IMR-90 (cell line): ENCODE results near the gene ARNT2. TPM values are rescaled to one million over a fixed set of nuclear protein-coding genes. Genes with fewer than 3 reads are reported as not detected.
A peak's percentile ranks its signal among the peaks of the same experiment; 100 is the strongest.

Experiments
- ATAC-seq: fragments of 200-7000 bp; cut with Tn5 transposase; 2 replicates; pipeline ENCODE4 v1.9.1; 2020; ENCODE audit warnings: low read depth, mild to moderate bottlenecking, moderate library complexity
- BruUV-seq: library from RNA; stranded (reverse); fragments of 400-500 nt; replicated peaks from 2 replicates; lab custom pipeline; 2021; lab: Mats Ljungman, UMichigan
- CTCF ChIA-PET: fragments of 300-600 bp; formaldehyde crosslinking; extraction: SDS; loops from one replicate; lab custom pipeline; 2021; ENCODE audit warnings: antibody characterized with exemption; lab: Yijun Ruan, JAX
- POLR2A ChIA-PET: fragments of 300-600 bp; sonication (Branson Sonifier 250); formaldehyde crosslinking; loops from one replicate; lab custom pipeline; 2022; ENCODE audit warnings: antibody characterized with exemption; ENCODE audit not compliant: unreplicated experiment; lab: Charles Lee
- DNase-seq: peaks from one replicate; pipeline ENCODE4 v3.0.0; 2013
- H2AFZ ChIP-seq: replicated peaks from 2 replicates; pipeline ENCODE3; 2013; ENCODE audit warnings: low read length, mild to moderate bottlenecking; ENCODE audit not compliant: poor library complexity
- H2AK5ac ChIP-seq: 2 replicates; pipeline ENCODE4 v1.6.1; 2013; ENCODE audit warnings: low read depth, low read length, inconsistent platforms
- H2AK9ac ChIP-seq: replicated peaks from 2 replicates; pipeline ENCODE3; 2013; ENCODE audit warnings: mild to moderate bottlenecking, low read depth, low read length, moderate library complexity; ENCODE audit not compliant: poor library complexity
- H2BK120ac ChIP-seq: 2 replicates; pipeline ENCODE4 v1.6.1; 2013; ENCODE audit warnings: low read depth, low read length, inconsistent platforms
- H2BK15ac ChIP-seq: 3 replicates; pipeline ENCODE4 v1.6.1; 2013; ENCODE audit warnings: low read depth, low read length, inconsistent platforms
- H2BK20ac ChIP-seq: 2 replicates; pipeline ENCODE4 v1.6.1; 2013; ENCODE audit warnings: low read depth, mild to moderate bottlenecking, inconsistent platforms, low read length, moderate library complexity
- H2BK5ac ChIP-seq: 2 replicates; pipeline ENCODE4 v1.6.1; 2013; ENCODE audit warnings: mild to moderate bottlenecking, low read depth, low read length, inconsistent platforms; ENCODE audit not compliant: poor library complexity, severe bottlenecking
- H3K14ac ChIP-seq: replicated peaks from 2 replicates; pipeline ENCODE4 v1.6.1; 2013; ENCODE audit warnings: low read depth, low read length, inconsistent platforms
- H3K18ac ChIP-seq: 2 replicates; pipeline ENCODE4 v1.6.1; 2013; ENCODE audit warnings: low read depth, low read length, control low read depth
- H3K23ac ChIP-seq: 2 replicates; pipeline ENCODE4 v1.6.1; 2013; ENCODE audit warnings: low read depth, low read length, inconsistent platforms
- H3K27ac ChIP-seq: 2 replicates; pipeline ENCODE4 v1.5.1; 2013; ENCODE audit warnings: mild to moderate bottlenecking, control low read depth, low read length; ENCODE audit not compliant: insufficient read depth
- H3K27me3 ChIP-seq: 2 replicates; pipeline ENCODE4 v1.6.1; 2013; ENCODE audit warnings: low read length; ENCODE audit not compliant: control insufficient read depth, insufficient read depth
- H3K36me3 ChIP-seq: 2 replicates; pipeline ENCODE4 v1.6.1; 2013; ENCODE audit warnings: low read length, mixed read lengths; ENCODE audit not compliant: control insufficient read depth, insufficient read depth
- H3K4ac ChIP-seq: 2 replicates; pipeline ENCODE4 v1.6.1; 2013; ENCODE audit warnings: low read depth, low read length, inconsistent platforms
- H3K4me1 ChIP-seq: 2 replicates; pipeline ENCODE4 v1.6.1; 2013; ENCODE audit warnings: low read length, mixed read lengths; ENCODE audit not compliant: control insufficient read depth, insufficient read depth
- H3K4me2 ChIP-seq: 2 replicates; pipeline ENCODE4 v1.6.1; 2013; ENCODE audit warnings: low read depth, mild to moderate bottlenecking, control low read depth, low read length, moderate library complexity
- H3K4me3 ChIP-seq: 2 replicates; pipeline ENCODE4 v1.5.1; 2013; ENCODE audit warnings: low read depth, mild to moderate bottlenecking, control low read depth, low read length, moderate library complexity; ENCODE audit not compliant: insufficient read depth
- H3K56ac ChIP-seq: 2 replicates; pipeline ENCODE4 v1.6.1; 2013; ENCODE audit warnings: low read length, inconsistent platforms; ENCODE audit not compliant: insufficient read depth; ENCODE audit errors: extremely low read depth
- H3K79me1 ChIP-seq, 2 experiments: 2 replicates each; pipeline ENCODE4 v1.6.1; 2013; ENCODE audit warnings: low read length in 2 of 2, inconsistent platforms in 1 of 2, low read depth in 1 of 2
- H3K9ac ChIP-seq: 2 replicates; pipeline ENCODE4 v1.6.1; 2013; ENCODE audit warnings: low read depth, low read length, control low read depth
- H3K9me1 ChIP-seq: 2 replicates; pipeline ENCODE4 v1.6.1; 2013; ENCODE audit warnings: low read length, inconsistent platforms; ENCODE audit not compliant: insufficient read depth
- H3K9me3 ChIP-seq: 2 replicates; pipeline ENCODE4 v1.6.1; 2013; ENCODE audit warnings: low read length; ENCODE audit not compliant: control insufficient read depth, insufficient read depth
- H4K20me1 ChIP-seq: 2 replicates; pipeline ENCODE4 v1.6.1; 2013; ENCODE audit warnings: low read length, inconsistent platforms; ENCODE audit not compliant: insufficient read depth
- H4K5ac ChIP-seq: 2 replicates; pipeline ENCODE4 v1.6.1; 2013; ENCODE audit warnings: mild to moderate bottlenecking, low read depth, low read length, control low read depth
- H4K8ac ChIP-seq, 2 experiments: 2 replicates each; pipeline ENCODE4 v1.6.1; 2013; ENCODE audit warnings: low read depth in 2 of 2, low read length in 2 of 2, control low read depth in 1 of 2, inconsistent platforms in 1 of 2
- H4K91ac ChIP-seq: 2 replicates; pipeline ENCODE4 v1.6.1; 2013; ENCODE audit warnings: low read depth, low read length, inconsistent platforms; ENCODE audit not compliant: insufficient read depth
- BHLHE40 ChIP-seq: fragments of 150-350 bp; IDR thresholded peaks from 2 replicates; pipeline ENCODE4 v1.6.1; 2016; ENCODE audit warnings: mild to moderate bottlenecking, low read depth, low read length
- CTCF ChIP-seq: conservative IDR thresholded peaks from 2 replicates; pipeline ENCODE4 v1.5.1; 2012; ENCODE audit warnings: mild to moderate bottlenecking, low read depth, low read length, improper control_type of control experiment
- ELK1 ChIP-seq: fragments of 150-350 bp; IDR thresholded peaks from 2 replicates; pipeline ENCODE4 v1.6.1; 2016; ENCODE audit warnings: low read depth, mild to moderate bottlenecking, low read length, moderate library complexity, borderline replicate concordance
- FOS ChIP-seq: fragments of 150-350 bp; IDR thresholded peaks from 2 replicates; pipeline ENCODE4 v1.6.1; 2016; ENCODE audit warnings: low read depth, low read length
- MAFK ChIP-seq: IDR thresholded peaks from 2 replicates; pipeline ENCODE4 v1.6.1; 2012; ENCODE audit warnings: low read depth, low read length, improper control_type of control experiment
- MAZ ChIP-seq: IDR thresholded peaks from 2 replicates; pipeline ENCODE4 v1.6.1; 2012; ENCODE audit warnings: low read depth, mild to moderate bottlenecking, low read length, improper control_type of control experiment, moderate library complexity, borderline replicate concordance
- MXI1 ChIP-seq: IDR thresholded peaks from 2 replicates; pipeline ENCODE4 v1.6.1; 2012; ENCODE audit warnings: low read depth, mild to moderate bottlenecking, low read length, moderate library complexity, borderline replicate concordance
- NFE2L2 ChIP-seq: fragments of 150-350 bp; IDR thresholded peaks from 2 replicates; pipeline ENCODE4 v1.6.1; 2016; ENCODE audit warnings: low read depth, mild to moderate bottlenecking, low read length
- RAD21 ChIP-seq: IDR thresholded peaks from 2 replicates; pipeline ENCODE4 v1.6.1; 2012; ENCODE audit warnings: low read length, improper control_type of control experiment
- RCOR1 ChIP-seq: IDR thresholded peaks from 2 replicates; pipeline ENCODE4 v1.6.1; 2012; ENCODE audit warnings: mild to moderate bottlenecking, low read length, improper control_type of control experiment; ENCODE audit not compliant: insufficient replicate concordance
- SMC3 ChIP-seq: fragments of 150-350 bp; IDR thresholded peaks from 2 replicates; pipeline ENCODE4 v1.6.1; 2016; ENCODE audit warnings: low read depth, mild to moderate bottlenecking, antibody characterized with exemption, low read length, moderate library complexity
- USF2 ChIP-seq: fragments of 150-350 bp; IDR thresholded peaks from 2 replicates; pipeline ENCODE4 v1.6.1; 2017; ENCODE audit warnings: mild to moderate bottlenecking, antibody characterized with exemption, low read length, low read depth
- WGBS, 2 experiments: methylation state at CpG; one replicate each; pipeline versions ENCODE4 v1.1.5 to v1.1.7; 2013; ENCODE audit warnings: missing lambda C conversion rate in 2 of 2; ENCODE audit not compliant: insufficient read length in 1 of 2; ENCODE audit errors: extremely low coverage in 2 of 2; 5-methylcytosine and 5-hydroxymethylcytosine counted together
- dilution Hi-C: fragments of 300-500 bp; cut with HindIII; formaldehyde crosslinking; loops from one replicate; pipeline ENCODE4 v1.14.3; 2018; ENCODE audit warnings: low sequenced_read_pairs; ENCODE audit not compliant: unreplicated experiment
- in situ Hi-C: fragments of 300-500 bp; cut with MboI; formaldehyde crosslinking; loops from 3 replicates; pipeline ENCODE4 v1.14.3; 2019; ENCODE audit warnings: low sequenced_read_pairs, inconsistent platforms, mixed read lengths
- intact Hi-C: fragments of 100-400 bp; cut with micrococcal nuclease; formaldehyde crosslinking; loops from 2 replicates; pipeline ENCODE4 v1.10.0; 2022
- polyA plus RNA-seq, 3 experiments: library from polyadenylated mRNA; depleted of rRNA; stranded (reverse); fragments of >200 nt; gene quantifications; 2 replicates each; pipeline ENCODE4 v1.2.3, GENCODE V29; 2012; ENCODE audit warnings: low replicate concordance in 1 of 3
- total RNA-seq: library from RNA; depleted of rRNA; stranded (reverse); fragments of >200 nt; gene quantifications from 2 replicates; pipeline ENCODE4 v1.2.3, GENCODE V29; 2012

Gene ARNT2
- total and polyA plus RNA-seq, 2 of the 4 experiments (the other 2 are of a cell fraction), result 18.2 to 19.0 TPM

- Histone ChIP-seq H3K4me3 (no peak overlapping the region), H3K27me3 (no peaks in the 10 kb centered on the region), H2BK5ac (no peak overlapping the region), H3K23ac (no peak overlapping the region), H3K4me2 (no peak overlapping the region), H3K56ac (no peak overlapping the region), H4K8ac (no peak overlapping the region), H3K4ac (no peak overlapping the region), H2BK20ac (no peak overlapping the region), H4K91ac (no peak overlapping the region), H4K20me1 (no peaks in the 10 kb centered on the region), H3K9ac (no peak overlapping the region), H4K5ac (peak overlapping the region; percentile 31; the same call in 1 of the 2 replicates), H3K18ac (no peak overlapping the region), H2AK9ac (no peak overlapping the region), H3K9me1 (0 out of 2 replicates have a peak, but pooled peaks cover 10% of the 10 kb centered on the region), H3K9me3 (0 out of 2 replicates have a peak, but pooled peaks cover 4% of the 10 kb centered on the region), H3K36me3 (peaks cover 9% of the 10 kb centered on the region; the same call in 1 of the 2 replicates), H2AFZ (no peak overlapping the region), H3K27ac (no peak overlapping the region), H2BK120ac (no peak overlapping the region), H3K14ac (no peak overlapping the region), H2BK15ac (no peak overlapping the region), H3K4me1 (peaks cover 14% of the 10 kb centered on the region), H3K79me1 (peaks cover 4 to 17% of the 10 kb centered on the region in 2 experiments; a peak in 3 of 4 replicates), H2AK5ac (no peak overlapping the region; the same call in 1 of the 2 replicates)
- intact Hi-C loops (no loop called here), in situ Hi-C loops (no loop called here), dilution Hi-C loops (no loop called here)
- no TSS peak for BruUV-seq
- DNase-seq, result no peak
- ChIA-PET POLR2A (interaction anchor here (0.5 to 0.7 kb wide), 2 partner anchors 8 to 25 kb away, joined by 9 to 14 read pairs; no protein-coding TSS in a partner anchor), CTCF (interaction anchor here (0.6 to 1.7 kb wide), 2 partner anchors 34 kb away, joined by 5 to 6 read pairs; no protein-coding TSS in a partner anchor)
- TF ChIP-seq BHLHE40, result no peak
- no peak for TF ChIP-seq NFE2L2
- no peak for TF ChIP-seq USF2
- no peak for TF ChIP-seq RAD21
- TF ChIP-seq RCOR1, result no peak
- no peak for TF ChIP-seq ELK1
- no peak for TF ChIP-seq CTCF
- no peak for TF ChIP-seq MAFK
- no peak for TF ChIP-seq SMC3
- TF ChIP-seq MXI1, result no peak
- no peak for TF ChIP-seq MAZ
- no peak for TF ChIP-seq FOS
- no peak for ATAC-seq
- no CpG with 5 or more reads among the region's 4 CpGs for WGBS, 2 experiments
Observed at GRCh38 chr15:80533790-80534333, 129.7 kb downstream of the ARNT2 start.
